Stomach (tissue), 4 donors: ENCODE results near the gene SAFB.

Source experiments
- EP300 ChIP-seq: sonication (generic); formaldehyde crosslinking; IDR thresholded peaks from one replicate; pipeline ENCODE4 v1.6.1; 2017; ENCODE audit warnings: antibody characterized with exemption
- POLR2A ChIP-seq, 4 donors: fragments of 450-650 bp; IDR thresholded peaks; one replicate each; pipeline ENCODE4 v1.6.1; 2016; ENCODE audit warnings: antibody characterized with exemption in 4 of 4, control low read depth in 2 of 4, mild to moderate bottlenecking in 1 of 4, moderate library complexity in 1 of 4
- POLR2AphosphoS5 ChIP-seq, 3 donors: sonication (generic); formaldehyde crosslinking; IDR thresholded peaks; one replicate each; pipeline ENCODE4 v1.6.1; 2016; ENCODE audit warnings: antibody characterized with exemption in 3 of 3
- TF ChIP-seq, protein P1 (sequence below), 7 experiments: fragments of 450-650 bp in 4 of 7; fragments of 200-600 bp in 3 of 7; sonication (generic) in 3 of 7; IDR thresholded peaks; one replicate each; pipeline ENCODE4 v1.5.1; 2016 to 2019; ENCODE audit warnings: antibody characterized with exemption in 7 of 7, control low read depth in 2 of 7, mild to moderate bottlenecking in 1 of 7

GRCh38 chr19:5643060-5643459 lies 20.2 kb downstream of the SAFB start:
- TF ChIP-seq, protein P1, sequence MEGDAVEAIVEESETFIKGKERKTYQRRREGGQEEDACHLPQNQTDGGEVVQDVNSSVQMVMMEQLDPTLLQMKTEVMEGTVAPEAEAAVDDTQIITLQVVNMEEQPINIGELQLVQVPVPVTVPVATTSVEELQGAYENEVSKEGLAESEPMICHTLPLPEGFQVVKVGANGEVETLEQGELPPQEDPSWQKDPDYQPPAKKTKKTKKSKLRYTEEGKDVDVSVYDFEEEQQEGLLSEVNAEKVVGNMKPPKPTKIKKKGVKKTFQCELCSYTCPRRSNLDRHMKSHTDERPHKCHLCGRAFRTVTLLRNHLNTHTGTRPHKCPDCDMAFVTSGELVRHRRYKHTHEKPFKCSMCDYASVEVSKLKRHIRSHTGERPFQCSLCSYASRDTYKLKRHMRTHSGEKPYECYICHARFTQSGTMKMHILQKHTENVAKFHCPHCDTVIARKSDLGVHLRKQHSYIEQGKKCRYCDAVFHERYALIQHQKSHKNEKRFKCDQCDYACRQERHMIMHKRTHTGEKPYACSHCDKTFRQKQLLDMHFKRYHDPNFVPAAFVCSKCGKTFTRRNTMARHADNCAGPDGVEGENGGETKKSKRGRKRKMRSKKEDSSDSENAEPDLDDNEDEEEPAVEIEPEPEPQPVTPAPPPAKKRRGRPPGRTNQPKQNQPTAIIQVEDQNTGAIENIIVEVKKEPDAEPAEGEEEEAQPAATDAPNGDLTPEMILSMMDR (IDR thresholded peaks at IDR 0.05), result no peak
- TF ChIP-seq POLR2A (IDR thresholded peaks at IDR 0.05), result no peak
- no peak for TF ChIP-seq POLR2AphosphoS5 (IDR thresholded peaks at IDR 0.05)
- no peak for TF ChIP-seq EP300
